ENCODE data around the gene RARRES2.

Gene RARRES2

GRCh38 chr7:150361402-150361801, 20.0 kb upstream of the RARRES2 start:
- DNase-seq = no peak

- no peak for DNase-seq
Measured at GRCh38 chr7:150360363-150361058, 19.1 kb upstream of the RARRES2 start.

DNA sequence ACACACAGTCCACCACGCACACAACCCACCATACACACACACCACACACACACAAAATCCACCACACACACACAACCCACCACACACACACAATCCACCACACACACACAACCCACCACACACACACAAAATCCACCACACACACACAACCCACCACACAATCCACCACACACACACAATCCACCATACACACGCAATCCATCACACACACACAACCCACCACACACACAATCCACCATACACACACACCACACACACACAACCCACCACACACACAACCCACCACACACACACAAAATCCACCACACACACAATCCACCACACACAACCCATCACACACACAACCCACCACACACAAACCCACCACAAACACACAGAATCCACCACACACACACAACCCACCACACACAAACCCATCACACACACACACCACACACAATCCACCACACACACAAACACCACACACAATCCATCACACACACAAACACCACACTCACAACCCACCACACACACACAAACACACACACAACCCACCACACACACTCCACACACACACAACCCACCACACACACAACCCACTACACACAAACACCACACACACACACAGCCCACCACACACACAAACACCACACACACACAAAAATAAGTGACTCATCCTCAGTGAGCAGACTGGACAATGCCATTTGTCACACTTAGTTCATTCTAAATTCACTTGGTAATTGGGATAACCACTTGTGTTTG, 18.4 kb upstream of the RARRES2 start:
- no peak for DNase-seq

- DNase-seq = no peak
Measured at GRCh38 chr7:150358988-150359621, 17.7 kb upstream of the RARRES2 start.

GRCh38 chr7:150358433-150358832, 17.0 kb upstream of the RARRES2 start:
- DNase-seq = no peak

DNA sequence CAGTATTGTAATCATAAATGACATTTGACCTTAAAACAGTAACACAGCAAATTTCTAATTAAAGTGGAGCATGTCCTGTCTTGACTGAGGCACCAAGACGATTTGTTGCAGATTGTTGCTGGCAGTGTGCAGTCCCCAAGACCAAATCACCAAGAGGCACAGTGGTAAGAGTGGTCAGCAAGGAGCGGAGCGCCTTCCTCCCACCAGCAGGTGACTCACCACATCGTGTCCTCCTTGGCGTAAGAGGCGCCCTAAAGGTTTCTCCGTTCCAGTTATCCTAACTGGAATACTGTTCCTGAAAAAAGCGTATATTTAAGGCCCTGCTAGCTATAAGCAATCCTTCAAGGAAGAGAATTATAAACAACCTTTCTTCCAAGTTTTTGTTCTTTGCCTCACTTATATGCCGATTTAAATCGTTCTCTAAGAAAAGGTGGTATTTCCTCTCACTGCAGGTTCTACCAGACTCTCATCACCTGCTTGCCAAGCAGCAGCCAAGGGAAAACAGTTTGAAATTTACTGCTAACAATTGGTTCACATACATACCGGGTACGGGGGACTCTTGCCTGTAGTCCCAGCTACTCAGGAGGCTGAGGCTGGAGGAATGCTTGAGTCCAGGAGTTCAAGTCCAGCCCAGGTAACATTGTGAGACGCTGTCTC, 16.5 kb upstream of the RARRES2 start:
- DNase-seq = no peak

DNA sequence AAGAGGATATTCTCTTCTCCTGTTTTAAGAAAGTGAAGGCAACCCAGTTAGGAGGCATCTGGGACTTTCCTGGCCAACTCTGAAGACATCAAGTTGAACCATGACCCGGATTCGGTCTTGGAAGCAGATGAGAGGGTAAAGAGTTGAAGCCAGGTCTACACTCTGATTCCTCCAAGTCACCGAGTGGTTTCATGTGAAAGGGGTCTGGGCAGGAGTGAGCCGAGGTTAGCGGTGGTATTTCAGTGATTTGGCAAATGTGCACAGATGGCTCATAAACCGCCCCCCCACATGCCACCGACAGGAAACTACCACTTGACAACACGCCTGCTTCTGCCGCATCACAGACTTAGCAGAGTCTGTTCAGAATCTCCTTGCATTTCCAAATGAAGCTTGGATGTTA, 15.8 kb upstream of the RARRES2 start:
- peak in 1 of 2 experiments; percentile 34 for DNase-seq

DNA sequence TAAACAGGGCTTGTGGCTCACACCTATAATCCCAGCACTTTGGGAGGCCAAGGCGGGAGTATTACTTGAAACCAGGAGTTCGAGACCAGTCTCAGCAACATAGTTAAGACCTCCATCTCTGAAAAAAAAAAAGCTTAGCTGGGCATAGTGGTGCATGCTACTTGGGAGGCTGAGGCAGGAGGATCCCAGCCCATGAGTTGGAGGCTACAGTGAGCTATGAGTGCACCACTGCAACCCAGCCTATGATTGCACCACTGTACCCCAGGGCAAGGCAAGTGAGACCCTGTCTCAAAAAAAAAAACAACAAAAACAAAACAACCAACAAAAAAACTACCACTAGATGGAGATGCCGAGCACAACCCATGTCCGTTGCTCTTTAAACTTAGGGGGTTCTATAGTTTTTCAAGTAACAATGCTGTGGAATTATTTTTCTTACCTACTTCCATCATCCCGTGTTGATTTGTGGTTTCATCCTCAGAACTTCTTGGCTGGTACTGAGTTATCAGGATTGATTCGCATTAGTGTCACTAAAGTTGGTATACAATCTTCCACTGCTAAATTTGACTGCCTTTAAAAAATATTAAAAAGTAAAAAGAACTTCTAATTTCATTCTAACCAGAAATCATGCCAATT, 15.0 kb upstream of the RARRES2 start:
- peak in 1 of 2 experiments; percentile 56 for DNase-seq

DNA sequence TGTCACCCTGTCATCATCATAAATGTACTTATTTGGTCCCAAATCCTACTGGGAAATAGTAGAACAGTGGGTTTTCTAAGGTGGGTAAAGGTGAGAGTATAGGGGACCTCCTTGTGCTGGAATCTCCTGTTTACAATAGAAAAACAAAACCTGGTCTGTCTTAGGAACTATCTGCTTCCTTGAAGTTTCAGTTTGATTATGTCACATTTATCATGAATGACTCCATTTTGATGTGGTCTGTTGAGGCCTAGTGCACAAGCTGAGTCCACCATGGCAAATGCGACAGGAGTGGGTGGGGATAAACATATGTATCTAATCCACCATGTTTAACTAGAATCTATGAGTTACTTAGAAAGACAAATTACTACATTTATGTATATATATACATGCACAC, 14.2 kb upstream of the RARRES2 start:
- DNase-seq = no peak

DNA sequence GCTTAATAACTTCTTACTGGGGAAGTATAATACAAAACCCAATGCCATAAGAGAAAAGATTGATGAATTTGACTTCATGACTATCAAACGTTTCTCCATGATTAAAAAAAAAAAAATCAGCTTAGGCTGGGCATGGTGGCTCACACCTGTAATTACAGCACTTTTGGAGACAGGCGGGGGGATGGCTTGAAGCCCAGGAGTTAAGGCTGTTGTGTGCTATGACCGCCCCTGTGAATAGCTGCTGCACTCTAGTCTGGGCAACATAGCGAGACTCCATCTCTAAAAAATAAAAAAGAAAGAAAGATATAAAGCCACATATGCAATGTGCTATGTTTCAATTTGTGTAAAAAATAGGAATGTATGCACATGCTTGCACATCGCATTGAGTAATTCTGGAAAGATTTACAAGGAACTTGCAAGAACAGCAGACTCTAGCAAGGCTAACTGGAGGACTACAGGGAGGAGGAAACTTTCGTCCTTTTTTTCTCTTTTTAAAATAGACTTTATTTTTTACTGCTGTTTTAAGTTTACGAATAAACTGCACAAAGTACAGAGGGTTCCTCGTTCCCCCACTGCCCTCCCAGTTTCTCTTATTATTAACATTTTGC, 10.3 kb upstream of the RARRES2 start:
- DNase-seq = no peak

DNA sequence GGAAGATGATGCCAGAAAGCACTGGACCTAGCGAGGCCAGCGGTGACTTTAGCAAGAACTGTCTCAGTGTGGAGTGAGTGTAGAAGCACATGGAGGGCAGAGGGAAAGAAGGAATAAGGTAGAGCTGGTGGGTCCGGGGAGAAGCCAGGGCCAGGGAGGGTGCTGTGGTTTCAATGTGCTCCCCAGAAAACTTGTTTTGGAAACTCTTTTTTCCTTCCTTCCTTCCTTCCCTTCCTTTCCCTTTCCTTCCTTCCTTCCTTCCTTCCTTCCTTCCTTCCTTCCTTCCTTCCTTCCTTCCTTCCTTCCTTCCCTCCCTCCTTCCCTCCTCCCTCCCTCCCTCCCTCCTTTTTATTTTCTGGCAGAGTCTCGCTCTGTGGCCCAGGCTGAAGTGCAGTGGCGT, 5.5 kb upstream of the RARRES2 start:
- no peak for DNase-seq

DNA sequence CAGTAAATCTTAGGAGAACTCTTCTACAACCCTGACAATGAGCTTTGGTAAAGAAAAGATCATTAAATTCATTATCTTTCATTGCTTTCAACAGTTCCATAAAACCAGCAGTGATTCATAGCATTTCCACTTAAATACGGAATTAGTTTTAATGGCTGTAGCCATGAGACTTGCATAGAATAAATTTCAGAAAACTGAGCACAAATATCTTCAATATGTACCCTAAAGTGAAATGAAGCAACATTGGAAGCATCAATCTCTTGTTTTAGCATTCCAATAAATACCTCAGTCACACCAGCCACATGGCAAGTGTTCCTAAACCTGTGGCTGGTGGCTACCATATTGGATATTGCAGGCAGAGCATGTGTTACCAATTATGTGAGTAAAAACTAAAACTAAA, 3.6 kb upstream of the RARRES2 start:
- DNase-seq = no peak

DNA sequence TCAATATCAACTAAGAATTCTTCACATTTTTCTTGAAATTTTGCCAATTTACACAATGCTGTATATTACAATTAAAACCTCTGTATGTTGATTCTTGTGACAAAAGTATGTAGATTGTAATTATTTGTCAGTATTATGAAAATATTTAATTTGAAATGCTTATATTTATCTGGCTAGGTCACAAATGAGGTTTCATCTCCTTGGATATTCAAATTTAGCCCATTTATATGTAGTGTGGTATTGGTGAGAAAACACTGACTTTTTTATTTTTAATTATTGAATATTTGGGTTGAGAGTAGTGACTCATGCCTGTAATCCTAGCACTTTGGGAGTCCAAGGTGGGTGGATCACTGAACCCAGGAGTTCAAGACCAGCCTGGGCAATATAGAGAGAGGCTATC, 2.9 kb upstream of the RARRES2 start:
- DNase-seq = no peak

GRCh38 chr7:150343225-150343624, 1.8 kb upstream of the RARRES2 start:
- DNase-seq = no peak

DNA sequence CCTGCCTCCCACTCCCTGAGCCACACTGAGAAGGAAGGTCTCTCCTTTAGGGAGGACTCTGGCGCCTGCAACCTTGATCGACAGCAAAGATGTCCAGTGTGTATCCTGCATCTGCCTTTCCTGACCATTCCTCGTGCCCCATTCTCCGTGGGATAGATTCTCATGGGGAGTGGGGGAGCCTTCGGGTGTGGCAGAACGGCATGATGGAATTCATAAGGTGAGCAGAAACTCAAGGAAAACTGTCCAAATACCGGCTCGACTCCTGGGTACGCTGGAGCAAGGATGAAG, 636 bp upstream of the RARRES2 start:
- no peak for DNase-seq

DNA sequence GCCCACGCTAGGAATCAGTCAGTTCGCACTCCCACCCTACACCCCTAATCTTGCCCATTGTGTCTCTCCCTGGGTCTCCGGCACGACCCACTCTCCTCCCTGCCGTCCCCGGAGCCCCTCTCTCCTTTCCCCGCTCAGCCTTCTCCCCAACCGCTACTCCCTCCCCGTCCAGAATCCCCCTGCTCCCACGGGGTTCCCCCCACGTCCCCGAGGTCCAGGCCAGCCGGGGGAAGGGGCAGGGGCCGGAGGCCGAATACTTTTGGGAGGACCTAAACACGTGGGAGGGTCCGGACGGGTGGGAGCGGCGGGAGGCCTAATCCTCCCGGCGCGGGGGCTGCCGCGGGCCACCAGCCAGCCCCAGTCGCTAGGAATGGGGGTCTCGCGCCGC, 560 bp downstream of the RARRES2 start:
- no peak for DNase-seq

GRCh38 chr7:150340024-150340749, 1.2 kb downstream of the RARRES2 start:
- no peak for DNase-seq

- no peak for DNase-seq
Measured at GRCh38 chr7:150339409-150339809, 2.0 kb downstream of the RARRES2 start.

DNA sequence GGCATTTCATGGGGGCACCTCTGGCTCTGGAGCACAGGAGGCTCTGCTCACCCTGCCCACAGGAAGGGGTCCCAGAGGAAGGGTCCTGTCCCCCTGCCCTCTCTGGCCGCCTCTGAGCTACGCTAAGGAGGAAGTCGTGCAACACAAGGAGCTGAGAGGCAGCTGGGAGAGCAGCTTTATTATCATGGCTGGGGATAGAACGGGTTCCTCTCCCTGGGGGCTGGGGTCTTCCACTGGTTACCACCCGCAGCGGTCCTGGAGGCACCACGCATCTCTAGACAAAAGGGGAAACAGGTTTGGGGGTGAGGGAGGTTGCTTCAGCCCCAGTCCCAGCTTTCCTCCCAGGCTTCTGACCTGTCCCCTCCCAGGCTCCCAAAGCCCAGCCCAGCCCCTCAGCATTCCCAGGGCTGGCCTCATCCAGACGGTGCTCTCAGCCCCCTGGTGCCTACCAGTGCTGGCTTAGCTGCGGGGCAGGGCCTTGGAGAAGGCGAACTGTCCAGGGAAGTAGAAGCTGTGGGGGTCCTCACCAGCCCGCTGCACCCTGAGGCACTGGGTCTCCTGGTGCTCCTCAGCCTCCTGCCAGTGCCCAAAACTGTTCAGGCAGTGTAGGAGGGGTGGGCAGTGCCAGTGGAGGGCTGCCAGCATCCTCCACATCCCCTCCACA, 3.1 kb downstream of the RARRES2 start:
- no peak for DNase-seq

DNA sequence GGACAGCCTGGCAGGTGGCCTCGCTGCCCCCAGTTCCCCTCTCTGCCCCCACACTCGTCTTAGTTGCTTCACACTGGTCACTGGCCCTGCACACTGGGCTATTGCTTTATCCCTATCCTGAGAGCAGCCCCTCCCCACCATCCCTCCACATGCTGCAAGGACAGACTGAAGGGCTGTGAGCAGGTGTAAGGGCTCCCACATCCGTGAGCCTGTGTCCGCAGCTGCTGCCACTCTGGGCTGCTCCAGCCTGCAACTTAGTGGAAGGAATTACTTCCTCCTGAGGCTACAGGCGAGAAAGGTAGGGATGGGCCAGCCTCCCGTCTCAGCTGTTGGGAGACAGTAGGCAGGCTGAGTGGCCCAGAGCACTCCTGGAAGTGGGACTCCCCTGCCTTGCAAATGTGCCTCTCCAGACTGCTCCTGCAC, 3.8 kb downstream of the RARRES2 start:
- DNase-seq = no peak

GRCh38 chr7:150337179-150337578, 4.2 kb downstream of the RARRES2 start:
- no peak for DNase-seq

GRCh38 chr7:150336746-150337145, 4.7 kb downstream of the RARRES2 start:
- no peak for DNase-seq

Data from NCI-H446 (cell line).